Vagina (tissue), 2 donors: ENCODE measurements around the gene RDH14.

ENCODE experiments used
- POLR2AphosphoS5 ChIP-seq, 2 donors: sonication (generic); formaldehyde crosslinking; IDR thresholded peaks; one replicate each; pipeline ENCODE4 v1.9.0; 2017; ENCODE audit warnings: antibody characterized with exemption in 2 of 2, mild to moderate bottlenecking in 2 of 2, low read depth in 1 of 2; ENCODE audit not compliant: insufficient read depth in 1 of 2
- TF ChIP-seq, protein P1 (sequence below), 3 experiments: fragments of 450-650 bp in 2 of 3; fragments of 200-600 bp in 1 of 3; sonication (generic) in 1 of 3; IDR thresholded peaks; one replicate each; pipeline ENCODE4 v1.5.1; 2017 to 2019; ENCODE audit warnings: antibody characterized with exemption in 3 of 3, mild to moderate bottlenecking in 2 of 3, moderate library complexity in 2 of 3

DNA sequence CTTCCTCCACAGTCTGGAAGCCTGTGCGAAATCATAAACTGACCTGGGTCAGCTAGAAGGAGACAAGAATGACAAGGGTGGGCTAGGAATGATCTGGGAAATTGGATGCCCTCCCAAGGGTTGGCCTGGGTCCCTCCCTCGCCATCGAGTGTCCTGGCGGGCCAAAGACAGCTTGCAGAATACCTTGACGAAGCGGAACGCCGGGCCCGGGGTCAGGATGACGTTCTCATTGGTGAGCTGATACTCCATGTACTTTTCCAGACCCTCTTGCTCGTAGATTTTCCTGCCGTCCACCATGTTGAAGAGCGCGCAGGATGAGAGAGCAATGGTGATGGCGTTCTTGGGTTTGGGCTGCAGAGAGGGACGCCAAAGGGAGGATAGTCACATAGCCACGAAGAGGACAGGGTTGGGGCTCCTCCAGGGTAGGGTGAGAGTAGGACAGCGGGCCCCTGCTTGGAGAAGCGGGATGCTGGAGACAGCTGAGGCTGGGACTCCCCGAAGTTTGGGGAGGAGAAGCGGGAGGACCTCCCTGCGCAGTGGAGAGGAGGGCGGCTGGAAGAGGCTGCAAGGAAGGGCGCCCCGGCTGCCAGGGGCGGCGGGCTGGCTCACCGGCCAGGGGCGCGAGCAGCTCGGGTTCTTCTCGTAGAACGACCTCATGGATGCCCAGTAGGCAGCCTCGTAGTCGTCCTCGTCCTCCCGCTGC, 23.6 kb upstream of the RDH14 start:
- TF ChIP-seq, protein P1, sequence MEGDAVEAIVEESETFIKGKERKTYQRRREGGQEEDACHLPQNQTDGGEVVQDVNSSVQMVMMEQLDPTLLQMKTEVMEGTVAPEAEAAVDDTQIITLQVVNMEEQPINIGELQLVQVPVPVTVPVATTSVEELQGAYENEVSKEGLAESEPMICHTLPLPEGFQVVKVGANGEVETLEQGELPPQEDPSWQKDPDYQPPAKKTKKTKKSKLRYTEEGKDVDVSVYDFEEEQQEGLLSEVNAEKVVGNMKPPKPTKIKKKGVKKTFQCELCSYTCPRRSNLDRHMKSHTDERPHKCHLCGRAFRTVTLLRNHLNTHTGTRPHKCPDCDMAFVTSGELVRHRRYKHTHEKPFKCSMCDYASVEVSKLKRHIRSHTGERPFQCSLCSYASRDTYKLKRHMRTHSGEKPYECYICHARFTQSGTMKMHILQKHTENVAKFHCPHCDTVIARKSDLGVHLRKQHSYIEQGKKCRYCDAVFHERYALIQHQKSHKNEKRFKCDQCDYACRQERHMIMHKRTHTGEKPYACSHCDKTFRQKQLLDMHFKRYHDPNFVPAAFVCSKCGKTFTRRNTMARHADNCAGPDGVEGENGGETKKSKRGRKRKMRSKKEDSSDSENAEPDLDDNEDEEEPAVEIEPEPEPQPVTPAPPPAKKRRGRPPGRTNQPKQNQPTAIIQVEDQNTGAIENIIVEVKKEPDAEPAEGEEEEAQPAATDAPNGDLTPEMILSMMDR (IDR thresholded peaks at IDR 0.05), result no peak
- TF ChIP-seq POLR2AphosphoS5 (IDR thresholded peaks at IDR 0.05; ENCODE audit: insufficient read depth in 1 of 2, low read depth in 1 of 2), result no peak
